Spinal cord (tissue), 10 donors: ENCODE results near the gene DGKQ. TPM values are rescaled to one million over a fixed set of nuclear protein-coding genes. Genes with fewer than 3 reads are reported as not detected.

Source experiments
- DNase-seq, 6 donors: peaks; one replicate each; pipeline versions ENCODE4 v3.0.0 to v3.0.0-alpha.2; 2013 to 2015; ENCODE audit warnings: low spot score in 6 of 6, low read depth in 4 of 6
- H3K27ac ChIP-seq: one replicate; pipeline ENCODE4 v1.5.1; 2013; ENCODE audit warnings: low read depth, low read length, control low read depth
- H3K27me3 ChIP-seq: one replicate; pipeline ENCODE4 v1.6.1; 2013; ENCODE audit warnings: low read length; ENCODE audit not compliant: control insufficient read depth, insufficient read depth
- H3K36me3 ChIP-seq: one replicate; pipeline ENCODE4 v1.6.1; 2013; ENCODE audit warnings: low read length; ENCODE audit not compliant: control insufficient read depth, insufficient read depth
- H3K4me1 ChIP-seq: one replicate; pipeline ENCODE4 v1.6.1; 2013; ENCODE audit warnings: low read length; ENCODE audit not compliant: control insufficient read depth, insufficient read depth
- H3K4me3 ChIP-seq: one replicate; pipeline ENCODE4 v1.5.1; 2013; ENCODE audit warnings: low read depth, low read length, control low read depth
- H3K9me3 ChIP-seq: one replicate; pipeline ENCODE4 v1.6.1; 2013; ENCODE audit warnings: low read length; ENCODE audit not compliant: control insufficient read depth, insufficient read depth
- WGBS: methylation state at CpG from one replicate; pipeline ENCODE4 v1.1.5; 2013; ENCODE audit warnings: missing lambda C conversion rate; ENCODE audit not compliant: insufficient coverage; 5-methylcytosine and 5-hydroxymethylcytosine counted together
- long read RNA-seq, 4 donors: transcript quantifications; one replicate each; lab custom pipeline, GENCODE V29; 2026
- polyA plus RNA-seq, 2 donors: library from polyadenylated mRNA; unstranded; fragments of 120-200 nt; gene quantifications; one replicate each; pipeline ENCODE4 v1.2.1, GENCODE V29; 2013; ENCODE audit not compliant: insufficient read length in 2 of 2
- total RNA-seq, 2 donors: library from RNA; depleted of rRNA in 1 of 2; stranded (reverse); fragments of 120-200 nt in 1 of 2; fragments of >200 nt in 1 of 2; gene quantifications; one replicate each; pipeline versions ENCODE4 v1.2.3 to v1.2.4, GENCODE V29; 2013 to 2014
- donor health status: healthy.

DGKQ gene, protein sequence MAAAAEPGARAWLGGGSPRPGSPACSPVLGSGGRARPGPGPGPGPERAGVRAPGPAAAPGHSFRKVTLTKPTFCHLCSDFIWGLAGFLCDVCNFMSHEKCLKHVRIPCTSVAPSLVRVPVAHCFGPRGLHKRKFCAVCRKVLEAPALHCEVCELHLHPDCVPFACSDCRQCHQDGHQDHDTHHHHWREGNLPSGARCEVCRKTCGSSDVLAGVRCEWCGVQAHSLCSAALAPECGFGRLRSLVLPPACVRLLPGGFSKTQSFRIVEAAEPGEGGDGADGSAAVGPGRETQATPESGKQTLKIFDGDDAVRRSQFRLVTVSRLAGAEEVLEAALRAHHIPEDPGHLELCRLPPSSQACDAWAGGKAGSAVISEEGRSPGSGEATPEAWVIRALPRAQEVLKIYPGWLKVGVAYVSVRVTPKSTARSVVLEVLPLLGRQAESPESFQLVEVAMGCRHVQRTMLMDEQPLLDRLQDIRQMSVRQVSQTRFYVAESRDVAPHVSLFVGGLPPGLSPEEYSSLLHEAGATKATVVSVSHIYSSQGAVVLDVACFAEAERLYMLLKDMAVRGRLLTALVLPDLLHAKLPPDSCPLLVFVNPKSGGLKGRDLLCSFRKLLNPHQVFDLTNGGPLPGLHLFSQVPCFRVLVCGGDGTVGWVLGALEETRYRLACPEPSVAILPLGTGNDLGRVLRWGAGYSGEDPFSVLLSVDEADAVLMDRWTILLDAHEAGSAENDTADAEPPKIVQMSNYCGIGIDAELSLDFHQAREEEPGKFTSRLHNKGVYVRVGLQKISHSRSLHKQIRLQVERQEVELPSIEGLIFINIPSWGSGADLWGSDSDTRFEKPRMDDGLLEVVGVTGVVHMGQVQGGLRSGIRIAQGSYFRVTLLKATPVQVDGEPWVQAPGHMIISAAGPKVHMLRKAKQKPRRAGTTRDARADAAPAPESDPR
- 10 to 100 TPM; 10.4 to 10.9 TPM for total RNA-seq
- polyA plus RNA-seq: 10 to 100 TPM; 25.8 to 28.4 TPM
- long read RNA-seq, donor 1, full-length matches to known transcripts: 2 of 2 reads
- long read RNA-seq, donor 1, partial matches to known transcripts: 0 of 2 reads
- long read RNA-seq, donor 1, other reads (novel, unspliced or antisense): 0 of 2 reads
- long read RNA-seq, donor 2, full-length matches to known transcripts: 1 of 1 reads
- long read RNA-seq, donor 2, partial matches to known transcripts: 0 of 1 reads
- long read RNA-seq, donor 2, other reads (novel, unspliced or antisense): 0 of 1 reads
- long read RNA-seq, donor 3: 0 reads
- long read RNA-seq, donor 4, full-length matches to known transcripts: 1 of 1 reads
- long read RNA-seq, donor 4, partial matches to known transcripts: 0 of 1 reads
- long read RNA-seq, donor 4, other reads (novel, unspliced or antisense): 0 of 1 reads

DNA sequence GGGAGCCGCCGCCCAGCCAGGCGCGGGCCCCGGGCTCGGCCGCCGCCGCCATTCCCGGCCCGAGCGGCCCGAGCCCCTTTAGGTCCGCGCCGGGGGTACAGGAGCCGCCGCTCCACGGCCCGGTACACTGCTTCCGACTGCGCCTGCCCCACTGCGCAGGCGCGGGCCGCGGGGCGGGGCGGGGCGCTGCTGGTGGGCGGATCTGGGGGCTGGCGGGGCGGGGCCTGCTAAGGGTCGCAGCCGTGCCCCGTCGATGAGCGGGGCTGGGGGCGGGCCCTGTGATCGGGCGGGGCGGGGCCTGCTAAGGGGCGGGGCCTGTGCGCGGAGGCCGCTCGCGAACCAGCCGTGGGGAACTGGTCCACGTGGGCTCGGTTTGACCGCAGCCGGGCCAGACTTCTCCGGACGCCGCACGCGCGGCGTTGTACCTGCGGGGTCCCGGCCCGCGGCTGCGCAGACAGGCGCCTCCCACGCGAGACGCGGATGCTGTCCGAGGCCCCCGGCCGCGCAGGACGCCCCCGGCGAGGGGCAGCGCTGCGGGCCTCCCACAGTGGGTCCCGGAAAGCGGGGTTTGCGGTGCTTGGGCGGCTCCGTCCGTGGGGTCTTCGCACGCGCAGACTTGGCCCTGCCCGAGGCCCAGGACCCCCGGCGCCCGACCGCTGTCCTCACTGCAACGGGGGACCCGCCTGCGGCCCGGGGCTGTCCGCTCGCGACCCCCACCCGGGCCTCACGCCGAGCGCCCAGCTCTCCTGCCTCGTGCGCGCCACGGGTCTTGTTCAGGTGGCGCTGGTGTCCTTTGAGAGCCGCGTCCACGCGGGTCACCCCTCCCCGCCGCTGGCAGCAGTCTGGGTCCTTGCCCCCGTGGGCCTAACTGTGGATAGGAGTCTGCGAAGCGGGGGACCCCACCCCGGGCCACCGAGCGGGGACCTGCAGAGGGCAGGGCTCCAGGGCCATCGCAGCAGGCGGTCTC is at the start of gene DGKQ:
Gene DGKQ, minus strand, starts transcription at position 139 of the 967 bp plus-strand sequence. Its CDS starts 87 bp downstream, at position 52.
- DNase-seq: peak in 5 of 6 donors; percentile 65 to 95 (median 83)
- Histone ChIP-seq H3K27ac (no peak within 1 kb of the TSS), H3K36me3 (peaks cover 22% of the 10 kb centered on the region), H3K4me3 (peak within 1 kb of the TSS; percentile 50), H3K9me3 (no peaks in the 10 kb centered on the region), H3K27me3 (peaks cover under 1% of the 10 kb centered on the region), H3K4me1 (peaks cover 25% of the 10 kb centered on the region)
- WGBS: 16% methylated on average over 123 of the region's 123 CpGs

DNA sequence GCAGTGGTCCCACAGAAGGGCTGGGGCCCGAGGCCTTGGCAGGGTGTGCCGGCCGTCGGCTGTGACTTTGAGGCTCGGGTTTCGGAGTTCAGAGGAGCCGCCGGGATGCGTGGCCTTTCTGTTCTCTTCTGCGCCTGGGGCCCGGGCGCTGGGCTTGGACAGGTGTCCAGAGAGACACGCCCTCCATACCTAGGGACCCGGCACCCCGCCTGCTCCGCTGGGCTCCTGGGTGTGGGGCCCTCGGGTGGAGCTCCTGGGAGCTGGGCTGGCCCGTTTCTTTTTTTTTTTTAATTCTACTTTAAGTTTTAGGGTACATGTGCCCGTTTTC is 49.3 kb upstream of the DGKQ start:
- 74% methylated on average over 13 of the region's 19 CpGs for WGBS
- H3K27me3 ChIP-seq: no peaks in the 10 kb centered on the region
- H3K27ac ChIP-seq: no peak overlapping the region
- no peak for DNase-seq
- H3K4me1 ChIP-seq: peaks cover 36% of the 10 kb centered on the region
- H3K9me3 ChIP-seq: no peaks in the 10 kb centered on the region
- no peak overlapping the region for H3K4me3 ChIP-seq
- H3K36me3 ChIP-seq: peaks cover 81% of the 10 kb centered on the region

DNA sequence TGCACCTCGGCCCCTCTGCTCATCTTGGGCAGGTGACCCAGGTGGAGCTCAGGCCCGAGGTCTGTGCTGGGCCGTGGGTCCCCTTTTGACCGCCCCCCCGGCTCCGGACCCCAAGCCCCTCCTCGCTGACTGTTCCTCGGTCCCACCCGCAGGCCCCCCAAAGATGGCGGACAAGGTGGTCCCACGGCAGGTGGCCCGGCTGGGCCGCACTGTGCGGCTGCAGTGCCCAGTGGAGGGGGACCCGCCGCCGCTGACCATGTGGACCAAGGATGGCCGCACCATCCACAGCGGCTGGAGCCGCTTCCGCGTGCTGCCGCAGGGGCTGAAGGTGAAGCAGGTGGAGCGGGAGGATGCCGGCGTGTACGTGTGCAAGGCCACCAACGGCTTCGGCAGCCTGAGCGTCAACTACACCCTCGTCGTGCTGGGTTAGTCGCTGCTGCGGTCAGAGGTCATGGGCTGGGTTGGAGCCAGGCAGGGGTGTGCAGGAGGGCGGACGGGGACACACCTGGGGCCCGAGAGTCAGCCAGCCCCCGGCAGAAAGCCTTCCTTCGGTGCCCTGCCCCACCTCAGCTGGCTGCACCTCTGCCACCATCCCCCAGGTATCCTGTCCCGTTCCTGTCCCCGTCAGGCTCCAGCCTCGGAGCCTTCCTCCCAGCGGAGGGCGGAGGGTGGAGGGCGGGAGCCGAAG is 48.8 kb upstream of the DGKQ start:
- WGBS: 92% methylated on average over 46 of the region's 46 CpGs

DNA sequence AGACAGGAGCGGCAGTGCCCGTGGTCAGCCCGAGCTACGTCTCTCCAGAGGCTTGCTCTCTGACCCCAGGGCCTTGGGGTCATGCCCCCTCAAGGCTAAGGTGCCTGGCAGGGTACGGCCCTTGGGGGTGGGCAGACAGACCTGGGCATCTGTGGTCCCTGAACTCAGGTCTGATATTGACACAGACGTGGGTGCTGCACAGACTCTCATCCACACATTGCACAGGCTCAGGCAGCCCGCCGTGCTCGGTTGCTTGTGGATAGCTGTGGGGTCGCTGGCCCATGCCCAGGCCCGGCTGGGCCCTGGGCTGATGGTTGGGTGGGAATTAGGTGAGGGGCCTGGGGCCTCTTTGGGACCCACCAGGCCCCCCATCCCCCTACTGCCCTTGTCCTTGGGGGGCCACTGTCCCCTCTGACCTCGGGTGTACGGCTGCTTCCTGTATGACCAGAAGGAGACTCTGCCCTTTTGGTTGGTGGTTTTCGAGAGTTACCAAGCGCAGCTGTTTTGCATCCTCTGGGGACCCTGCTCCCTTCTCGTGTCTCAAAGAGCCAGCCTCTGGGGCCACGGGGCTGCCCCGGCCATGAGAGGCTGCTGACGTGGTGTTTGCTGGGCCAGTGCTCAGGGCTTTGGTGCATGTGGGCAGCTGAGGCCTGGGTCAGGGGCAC is 48.1 kb upstream of the DGKQ start:
- 90% methylated on average over 14 of the region's 19 CpGs for WGBS
- H3K4me1 ChIP-seq: peaks cover 46% of the 10 kb centered on the region
- H3K9me3 ChIP-seq: no peaks in the 10 kb centered on the region
- no peak for DNase-seq
- H3K36me3 ChIP-seq: peaks cover 82% of the 10 kb centered on the region
- H3K27ac ChIP-seq: no peak overlapping the region
- no peak overlapping the region for H3K4me3 ChIP-seq
- H3K27me3 ChIP-seq: no peaks in the 10 kb centered on the region

More for the DNA sequence above, 48.8 kb upstream of the DGKQ start:
- no peak for DNase-seq
- Histone ChIP-seq H3K36me3 (peaks cover 82% of the 10 kb centered on the region), H3K27me3 (no peaks in the 10 kb centered on the region), H3K4me3 (no peak overlapping the region), H3K4me1 (peaks cover 39% of the 10 kb centered on the region), H3K27ac (no peak overlapping the region), H3K9me3 (no peaks in the 10 kb centered on the region)

DNA sequence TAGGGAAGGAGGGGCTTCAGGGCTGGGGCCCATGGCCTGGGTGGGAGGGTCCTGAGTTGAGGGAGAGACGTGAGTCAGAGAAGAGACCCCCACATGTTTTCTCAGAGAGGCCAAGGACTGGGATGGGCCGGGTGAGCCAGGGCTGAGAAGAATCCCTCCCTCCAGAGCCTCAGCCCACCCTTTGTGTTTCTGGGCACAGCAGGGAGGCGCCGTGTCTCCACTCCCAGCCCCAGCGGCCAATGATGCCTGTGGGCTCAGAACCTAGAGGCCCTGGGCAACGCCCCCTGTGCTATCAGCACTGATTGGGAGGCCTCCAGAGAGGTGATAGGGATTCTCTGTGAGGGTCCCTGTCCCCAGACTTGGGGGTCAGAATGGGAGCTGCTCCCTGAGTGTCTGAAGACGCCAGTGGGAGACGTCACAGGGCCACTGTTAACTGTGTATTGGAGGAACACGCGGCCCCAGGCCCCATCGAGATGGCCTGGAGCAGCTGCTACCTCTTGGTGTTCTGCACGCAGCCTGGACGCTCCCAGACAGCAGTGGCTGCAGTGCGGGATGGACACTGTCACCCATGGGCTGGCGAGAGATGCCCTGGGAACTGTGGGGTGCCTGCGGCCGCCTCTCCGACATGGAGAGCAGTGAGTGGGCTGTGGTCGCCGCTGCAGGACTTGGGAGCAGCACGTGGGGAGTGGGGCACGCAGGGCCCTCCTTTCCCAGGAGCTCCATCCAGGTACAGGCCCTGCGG is 46.5 kb upstream of the DGKQ start:
- H3K4me1 ChIP-seq: peaks cover 62% of the 10 kb centered on the region
- WGBS: 61% methylated on average over 17 of the region's 23 CpGs
- H3K36me3 ChIP-seq: peaks cover 80% of the 10 kb centered on the region
- DNase-seq: no peak
- H3K27me3 ChIP-seq: no peaks in the 10 kb centered on the region
- no peak overlapping the region for H3K27ac ChIP-seq
- H3K9me3 ChIP-seq: no peaks in the 10 kb centered on the region
- H3K4me3 ChIP-seq: no peak overlapping the region

DNA sequence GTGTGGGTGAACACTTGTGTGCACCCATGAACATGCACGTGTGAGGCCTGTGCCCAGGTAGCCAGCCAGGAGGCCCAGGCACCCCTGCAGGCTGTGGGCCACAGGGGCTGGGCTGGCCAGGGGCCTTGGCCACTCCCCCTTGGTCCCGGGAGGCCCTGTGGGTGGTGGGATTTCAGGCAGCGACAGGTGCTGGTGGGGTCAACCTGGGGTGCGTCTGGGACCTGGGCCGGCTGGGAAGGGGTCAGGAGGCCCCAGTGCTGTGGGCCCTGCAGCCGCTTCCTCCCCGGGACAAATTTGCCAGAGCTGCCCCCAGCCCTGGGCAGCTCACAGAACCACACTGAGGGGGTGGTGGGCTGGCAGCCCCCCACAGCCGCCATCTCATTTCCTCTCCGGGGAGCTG is 46.0 kb upstream of the DGKQ start:
- no peak overlapping the region for H3K27ac ChIP-seq
- H3K4me1 ChIP-seq: peaks cover 68% of the 10 kb centered on the region

DNA sequence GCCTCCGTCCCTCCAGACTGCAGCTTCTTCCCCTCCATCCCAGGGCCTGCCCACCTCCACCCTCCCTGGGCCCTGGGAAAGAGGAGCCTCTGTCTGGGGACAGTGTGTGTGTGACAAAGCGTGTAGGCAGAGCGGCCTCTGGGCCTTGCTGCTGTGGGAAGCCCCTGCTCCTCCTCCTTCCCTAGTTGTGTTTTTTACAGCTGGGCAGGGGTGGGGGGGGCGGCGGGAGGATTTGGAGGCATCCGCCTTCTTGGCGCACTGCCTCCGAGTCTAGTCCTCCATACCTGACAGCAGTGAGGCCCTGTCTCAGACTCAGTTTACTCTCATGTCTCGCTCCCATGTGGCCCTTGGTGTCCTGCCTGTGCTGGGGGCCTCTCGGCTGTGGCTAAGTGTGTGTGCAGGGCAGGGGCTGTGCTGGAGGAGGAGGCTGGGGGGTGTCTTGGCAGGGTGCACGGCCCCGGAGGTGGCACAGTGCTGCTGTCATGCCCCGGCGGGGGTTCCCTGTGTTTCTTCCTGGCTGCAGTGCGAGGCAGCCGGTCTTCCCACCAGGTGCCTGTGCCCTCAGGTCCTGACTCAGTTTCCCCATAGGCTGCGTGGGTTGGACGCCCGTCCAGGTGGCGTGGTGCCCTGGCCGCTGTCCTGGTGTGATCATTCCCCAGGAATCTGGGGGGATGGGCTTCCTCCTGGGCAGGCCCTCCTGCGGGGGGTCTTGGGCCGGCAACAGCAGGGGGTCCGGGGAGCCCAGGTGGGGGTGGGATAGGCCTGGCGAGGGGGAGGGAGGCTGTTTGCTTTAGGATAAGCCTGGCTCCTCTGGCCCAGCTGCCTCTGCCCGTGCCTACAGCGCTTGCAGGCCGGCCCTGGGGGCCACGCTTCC is 45.0 kb upstream of the DGKQ start:
- Histone ChIP-seq H3K9me3 (no peaks in the 10 kb centered on the region), H3K4me1 (peaks cover 77% of the 10 kb centered on the region), H3K27me3 (no peaks in the 10 kb centered on the region), H3K27ac (no peak overlapping the region), H3K4me3 (no peak overlapping the region), H3K36me3 (peaks cover 75% of the 10 kb centered on the region)
- 61% methylated on average over 22 of the region's 29 CpGs for WGBS
- DNase-seq: peak in 1 of 6 donors; percentile 34

More for the DNA sequence above, 46.0 kb upstream of the DGKQ start:
- 44% methylated on average over 7 of the region's 9 CpGs for WGBS
- Histone ChIP-seq H3K9me3 (no peaks in the 10 kb centered on the region), H3K4me3 (no peak overlapping the region), H3K27me3 (no peaks in the 10 kb centered on the region), H3K36me3 (peaks cover 78% of the 10 kb centered on the region)
- DNase-seq: no peak
